Measurements from ENCODE around the gene DYNC1I2.

GRCh38 chr2:171791361-171791760, 104.1 kb downstream of the DYNC1I2 start:
- TF ChIP-seq CTCF (IDR thresholded peaks at IDR 0.05; ENCODE audit: insufficient read depth, low read depth, low read length), result no peak
- no peak for TF ChIP-seq EZH2 (IDR thresholded peaks at IDR 0.05; ENCODE audit: insufficient read depth, low read length)
